ENCODE measurements around the gene GAD1.

Gene GAD1

DNA sequence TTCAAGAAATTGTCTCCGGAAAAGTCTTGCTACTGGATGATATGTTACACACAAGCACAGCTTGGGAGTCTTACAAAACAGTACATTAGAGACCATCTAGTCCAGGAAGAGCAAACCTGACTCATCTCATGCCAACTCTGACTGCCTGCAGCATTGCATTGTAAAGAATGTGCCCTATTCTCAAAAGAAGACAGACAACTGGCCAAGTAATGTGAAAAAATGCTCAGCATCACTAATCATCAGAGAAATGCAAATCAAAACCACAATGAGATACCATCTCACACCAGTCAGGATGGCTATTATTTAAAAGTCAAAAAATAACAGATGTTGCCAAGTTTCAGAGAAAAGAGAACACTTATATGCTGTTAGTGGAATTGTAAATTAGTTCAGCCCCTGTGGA is 69.7 kb downstream of the GAD1 start:
- in situ Hi-C loops (cut with MboI; ENCODE audit: low sequenced_read_pairs) = no loop called here

DNA sequence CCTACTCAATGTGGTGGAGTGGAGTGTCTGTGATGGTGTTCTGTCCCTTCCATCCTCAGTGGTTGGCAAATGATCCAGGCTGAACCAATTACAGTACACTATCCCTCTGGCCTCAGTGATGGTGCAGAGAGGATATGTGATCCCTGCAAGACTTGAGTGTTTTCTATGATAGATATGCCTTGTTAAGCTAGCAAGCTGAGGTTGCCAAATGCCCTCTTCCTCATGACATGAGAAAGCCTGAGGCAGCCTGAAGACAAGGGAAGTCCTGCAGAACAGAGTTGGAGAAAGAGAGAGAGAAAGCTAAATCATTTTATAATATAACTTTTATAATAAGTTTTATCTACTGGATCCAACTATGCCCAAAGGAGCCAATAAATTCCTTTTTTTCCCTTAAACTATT is 70.8 kb downstream of the GAD1 start:
- in situ Hi-C loops (cut with MboI; ENCODE audit: low sequenced_read_pairs) = no loop called here

DNA sequence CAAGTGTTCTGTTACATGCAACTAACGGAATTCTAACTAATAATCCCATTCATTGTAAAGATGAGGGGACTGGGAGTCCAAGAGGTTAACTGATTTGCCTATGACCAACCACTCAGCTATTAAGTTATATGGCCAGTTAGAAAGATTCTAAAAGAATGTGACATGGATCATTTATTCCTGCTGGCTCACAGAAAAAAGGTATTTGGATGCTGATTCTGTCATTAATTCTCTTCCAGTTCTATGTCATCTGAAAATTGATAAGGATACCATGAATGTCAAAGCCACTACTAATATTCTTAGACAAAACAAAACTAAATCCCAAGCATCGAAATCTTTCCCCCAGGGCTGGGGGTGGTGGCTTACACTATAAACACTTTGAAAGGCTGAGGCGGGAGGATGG is 71.2 kb downstream of the GAD1 start:
- in situ Hi-C loops (cut with MboI; ENCODE audit: low sequenced_read_pairs) = no loop called here

DNA sequence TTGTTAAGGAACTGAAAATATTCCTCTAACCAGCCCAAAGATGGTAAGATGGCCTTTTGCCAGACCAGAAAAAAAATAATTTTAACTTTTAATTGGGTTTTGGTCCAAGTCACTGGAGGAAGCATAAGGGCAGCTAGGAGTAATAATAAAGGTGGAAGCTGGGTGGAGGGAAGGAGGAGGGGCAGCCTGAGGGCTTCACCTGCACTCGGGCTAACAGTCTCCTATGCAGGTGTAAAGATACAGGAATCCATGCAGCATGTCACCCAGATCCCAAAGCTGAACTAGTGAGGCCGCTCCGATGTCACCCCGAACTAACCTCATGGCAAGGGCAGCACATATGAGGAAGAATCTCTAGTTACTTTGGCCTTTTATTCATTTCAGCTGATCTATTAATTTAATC is 75.2 kb downstream of the GAD1 start:
- in situ Hi-C loops (cut with MboI; ENCODE audit: low sequenced_read_pairs) = no loop called here

DNA sequence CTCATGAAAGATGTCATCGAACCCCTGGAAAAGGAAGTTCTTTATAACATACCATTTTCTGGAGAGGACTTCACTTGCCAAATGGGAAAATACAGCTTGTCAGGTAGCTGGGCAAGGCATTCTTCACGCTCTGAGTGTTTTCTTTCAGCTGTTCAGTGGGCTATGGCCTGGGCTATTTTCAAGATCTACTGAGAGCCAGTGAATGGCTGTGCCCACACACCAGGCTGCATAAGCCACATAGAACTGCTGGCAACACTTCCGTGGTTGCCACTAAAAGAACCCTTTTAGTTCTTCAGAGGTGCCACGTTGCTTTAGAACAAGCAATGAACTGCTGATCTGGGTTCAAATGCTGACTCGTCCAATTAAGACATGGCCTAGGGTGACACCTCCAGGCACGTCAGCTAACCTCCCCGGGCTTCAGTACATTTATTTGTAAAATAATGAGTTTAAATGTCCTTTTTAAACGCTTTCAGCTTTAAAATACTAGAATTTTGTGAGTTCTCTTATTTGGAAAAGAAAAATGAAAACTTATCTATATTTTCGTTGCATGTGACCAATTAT is 75.8 kb downstream of the GAD1 start:
- in situ Hi-C loops (cut with MboI; ENCODE audit: low sequenced_read_pairs) = no loop called here

DNA sequence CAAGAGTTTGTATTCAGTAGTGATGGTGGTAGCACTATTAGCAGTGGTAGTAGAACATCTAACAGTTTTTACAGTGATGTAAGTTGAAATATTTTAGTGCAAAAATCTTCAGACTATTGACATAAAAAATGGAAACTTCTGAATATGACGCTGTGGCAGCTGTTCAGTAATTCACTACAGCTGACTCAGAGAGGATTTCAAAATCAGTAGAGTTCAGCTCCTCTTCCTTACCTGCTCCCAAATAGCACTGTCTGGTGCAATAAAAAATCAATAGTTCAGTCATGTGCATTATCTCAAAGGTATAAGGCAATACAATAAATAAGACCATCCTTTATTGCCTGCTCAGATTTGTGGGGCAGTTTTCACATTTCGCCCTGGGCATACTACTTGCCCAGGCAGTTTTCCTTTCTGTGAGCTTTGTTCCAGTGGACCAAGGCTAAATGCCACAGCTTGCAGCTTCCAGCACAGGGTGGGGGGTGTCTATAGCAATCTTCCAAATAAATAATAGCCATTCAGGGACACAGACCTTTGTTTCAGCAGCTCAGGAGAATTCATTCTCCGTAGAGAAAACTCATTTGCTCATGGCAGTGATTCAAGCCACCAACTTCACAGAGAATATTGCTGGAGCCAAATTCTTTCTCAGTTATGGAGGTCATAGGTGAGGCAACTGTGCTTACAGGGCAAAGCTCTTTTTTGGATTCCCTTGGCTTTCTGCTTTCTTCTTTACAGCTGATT is 78.5 kb downstream of the GAD1 start:
- in situ Hi-C loops (cut with MboI; ENCODE audit: low sequenced_read_pairs) = no loop called here

DNA sequence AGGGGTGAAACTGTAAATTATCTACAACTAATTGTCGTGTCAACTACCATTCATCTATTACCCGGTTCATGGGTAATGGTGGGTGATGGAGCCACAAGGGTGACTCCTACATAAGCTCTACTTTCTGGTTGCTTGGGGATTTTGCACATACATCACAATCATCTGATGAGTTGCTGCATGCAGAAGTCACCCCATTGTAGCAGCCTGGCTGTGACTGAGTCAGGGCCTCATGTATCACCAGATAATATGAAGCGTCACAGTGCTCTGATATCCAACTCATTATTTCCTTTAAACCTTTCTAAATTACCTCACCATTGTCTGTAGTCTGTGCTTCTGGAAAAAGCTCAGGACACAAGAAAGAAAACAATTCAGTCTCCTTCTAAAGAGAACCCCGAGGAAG is 79.9 kb downstream of the GAD1 start:
- in situ Hi-C loops (cut with MboI; ENCODE audit: low sequenced_read_pairs) = no loop called here

DNA sequence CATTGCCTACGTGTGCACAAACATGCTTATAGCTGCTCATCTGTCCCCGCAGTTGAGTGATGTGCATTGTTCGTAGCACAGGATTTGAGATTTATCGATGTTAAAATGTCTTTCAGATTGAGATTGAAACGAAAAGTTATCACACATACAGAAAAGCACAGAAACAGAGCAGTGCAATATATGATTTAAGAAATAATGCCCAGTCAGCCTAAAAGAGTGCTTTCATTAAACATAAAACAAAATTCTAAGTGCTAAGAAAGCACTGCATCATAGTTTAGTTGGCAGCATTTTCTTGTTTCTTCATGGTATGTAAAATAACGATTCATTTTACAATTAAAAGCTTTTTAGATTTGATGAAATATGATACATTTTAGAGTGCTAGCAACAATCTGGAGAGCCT is 80.4 kb downstream of the GAD1 start:
- in situ Hi-C loops (cut with MboI; ENCODE audit: low sequenced_read_pairs) = no loop called here

DNA sequence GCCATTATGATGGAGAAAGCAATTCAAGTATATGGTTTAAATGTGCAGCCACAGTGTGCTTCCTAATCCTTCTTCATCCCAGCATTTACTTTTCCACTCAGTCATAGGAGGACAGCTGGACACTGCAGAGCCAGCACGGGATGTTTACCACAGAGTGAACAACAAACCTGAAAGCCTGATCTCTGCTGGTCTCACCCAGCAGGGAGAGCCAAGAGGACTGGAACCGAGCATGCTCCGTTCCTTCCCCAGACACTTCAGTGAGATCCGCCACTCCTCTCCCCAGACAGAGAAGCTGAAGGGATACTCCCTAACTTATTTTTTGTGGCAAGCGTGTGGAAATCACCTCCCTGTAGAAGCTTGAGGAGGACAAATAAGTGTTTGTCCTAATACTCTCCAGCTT is 89.2 kb downstream of the GAD1 start:
- in situ Hi-C loops (cut with MboI; ENCODE audit: low sequenced_read_pairs) = no loop called here

All from HL-60/S4 (cell line).